HepG2 (cell line): ENCODE results near the gene NGB. TPM values are rescaled to one million over a fixed set of nuclear protein-coding genes. Genes with fewer than 3 reads are reported as not detected.

Experiments
- ATAC-seq: fragments of 200-7000 bp; cut with Tn5 transposase; 3 replicates; pipeline ENCODE4 v1.9.1; 2020; ENCODE audit warnings: mild to moderate bottlenecking, moderate library complexity
- BruUV-seq: library from RNA; stranded (reverse); fragments of 400-500 nt; replicated peaks from 2 replicates; lab custom pipeline; 2021; lab: Mats Ljungman, UMichigan
- CTCF ChIA-PET: fragments of 300-600 bp; formaldehyde crosslinking; extraction: SDS; loops from one replicate; lab custom pipeline; 2021; ENCODE audit warnings: low total read pairs, inconsistent platforms, low intra/inter-chr PET ratio; lab: Yijun Ruan, JAX
- POLR2A ChIA-PET: fragments of 350-600 bp; sonication (Branson Sonifier 250); formaldehyde crosslinking; loops from one replicate; lab custom pipeline; 2020; ENCODE audit warnings: antibody characterized with exemption, inconsistent platforms; lab: Yijun Ruan, JAX
- DNase-seq: peaks from one replicate; pipeline ENCODE4 v3.0.0-alpha.2; 2015; ENCODE audit warnings: low spot score
- FAIRE-seq: peaks from 3 replicates; lab custom pipeline; 2011; peaks lifted over from hg19 to GRCh38; lab: Jason Lieb, UNC
- H2AFZ ChIP-seq: one replicate; pipeline ENCODE4 v1.6.1; 2011; ENCODE audit warnings: low read length, inconsistent platforms
- H3K27ac ChIP-seq: fragments of 300-600 bp; 3 replicates; pipeline ENCODE4 v1.8.0; 2011; ENCODE audit warnings: mixed run types, mild to moderate bottlenecking, mixed read lengths, low read length, inconsistent platforms; ENCODE audit not compliant: insufficient read depth; ENCODE audit errors: extremely low read length
- H3K27me3 ChIP-seq, 2 experiments: fragments of 200-600 bp in 1 of 2; 2 replicates in 1 of 2; 3 replicates in 1 of 2; pipeline versions ENCODE4 v1.6.0 to v1.8.0; 2011; ENCODE audit warnings: low read length in 2 of 2, mild to moderate bottlenecking in 2 of 2, moderate library complexity in 2 of 2, inconsistent platforms in 1 of 2; ENCODE audit not compliant: insufficient read depth in 2 of 2, control insufficient read depth in 1 of 2
- H3K36me3 ChIP-seq, 2 experiments: fragments of 200-600 bp in 1 of 2; replicated peaks in 1 of 2; 2 replicates in 1 of 2; 3 replicates in 1 of 2; pipeline versions ENCODE4 v1.5.1 to v1.8.0; 2011; ENCODE audit warnings: low read length in 2 of 2, inconsistent platforms in 1 of 2; ENCODE audit not compliant: insufficient read depth in 2 of 2, control insufficient read depth in 1 of 2
- H3K4me1 ChIP-seq: 2 replicates; pipeline ENCODE4 v1.5.1; 2012; ENCODE audit warnings: low read length, inconsistent platforms; ENCODE audit not compliant: insufficient read depth
- H3K4me2 ChIP-seq: 2 replicates; pipeline ENCODE4 v1.6.0; 2011; ENCODE audit warnings: low read depth, low read length, inconsistent platforms
- H3K4me3 ChIP-seq, 3 experiments: fragments of 200-600 bp in 1 of 3; sonication (generic), shearing (Covaris generic) in 1 of 3; replicated peaks in 1 of 3; 2 replicates each; pipeline ENCODE4 v1.5.1; 2011 to 2016; ENCODE audit warnings: low read length in 3 of 3, inconsistent platforms in 2 of 3, low read depth in 2 of 3, mild to moderate bottlenecking in 2 of 3, control low read depth in 1 of 3, mixed read lengths in 1 of 3; ENCODE audit not compliant: insufficient read depth in 1 of 3
- H3K79me2 ChIP-seq: one replicate; pipeline ENCODE4 v1.6.1; 2011; ENCODE audit warnings: low read length, inconsistent platforms; ENCODE audit not compliant: insufficient read depth
- H3K9ac ChIP-seq: 2 replicates; pipeline ENCODE4 v1.6.0; 2011; ENCODE audit warnings: mild to moderate bottlenecking, low read depth, low read length, inconsistent platforms; ENCODE audit not compliant: insufficient read depth
- H3K9me3 ChIP-seq: 2 replicates; pipeline ENCODE4 v1.5.1; 2012; ENCODE audit warnings: mild to moderate bottlenecking, low read length
- H4K20me1 ChIP-seq: 2 replicates; pipeline ENCODE4 v1.6.0; 2011; ENCODE audit warnings: inconsistent platforms, mild to moderate bottlenecking, low read length, moderate library complexity; ENCODE audit not compliant: insufficient read depth
- ZNF354B ChIP-seq: sonication (generic); formaldehyde crosslinking; IDR thresholded peaks from 2 replicates; pipeline ENCODE4 v1.8.0; 2022; ENCODE audit warnings: mild to moderate bottlenecking, missing genetic modification reagents
- ZNF720 ChIP-seq: sonication (generic); formaldehyde crosslinking; IDR thresholded peaks from 2 replicates; pipeline ENCODE4 v1.4.0; 2020; ENCODE audit warnings: missing genetic modification reagents
- WGBS: methylation state at CpG from one replicate; pipeline ENCODE4 v1.1.6; 2017; ENCODE audit warnings: low lambda C conversion rate; 5-methylcytosine and 5-hydroxymethylcytosine counted together
- in situ Hi-C: cut with HindIII; loops from 2 replicates; pipeline ENCODE4 v1.10.0; 2017; ENCODE audit warnings: low pct_unique_long_range_greater_than_20kb; ENCODE audit not compliant: extremely low pct_ligation_motif_present
- intact Hi-C: fragments of 100-400 bp; cut with micrococcal nuclease; formaldehyde crosslinking; loops from one replicate; pipeline ENCODE4 v1.10.0; 2022; ENCODE audit not compliant: unreplicated experiment
- polyA plus RNA-seq, 8 experiments: library from polyadenylated mRNA; depleted of rRNA in 3 of 8; stranded (reverse) in 7 of 8; unstranded in 1 of 8; fragments of >200 nt; fragmentation: Illumina TruSeq in 4 of 8; extraction: Trizol in 4 of 8; gene quantifications; 2 replicates each; pipeline versions ENCODE4 v1.2.1 to v1.2.3, GENCODE V29; 2011 to 2016; ENCODE audit warnings: low read depth in 4 of 8, missing spikeins in 1 of 8, mixed read lengths in 1 of 8; ENCODE audit not compliant: insufficient read depth in 1 of 8
- total RNA-seq, 5 experiments: library from RNA; depleted of rRNA; stranded (reverse); fragments of >200 nt; fragmentation: Illumina TruSeq; extraction: Trizol; gene quantifications; 2 replicates each; pipeline ENCODE4 v1.2.3, GENCODE V29; 2016; ENCODE audit warnings: low read depth in 1 of 5
- TF ChIP-seq, protein P1 (sequence below): sonication (generic); formaldehyde crosslinking; IDR thresholded peaks from 2 replicates; pipeline ENCODE4 v1.5.0; 2020; ENCODE audit warnings: mild to moderate bottlenecking, missing genetic modification reagents

Gene NGB
- total and polyA plus RNA-seq, 2 of the 13 experiments (the other 11 are each of a cell fraction or from before 2014, with no cell fraction given): 0.04 TPM; not detected in 1

DNA sequence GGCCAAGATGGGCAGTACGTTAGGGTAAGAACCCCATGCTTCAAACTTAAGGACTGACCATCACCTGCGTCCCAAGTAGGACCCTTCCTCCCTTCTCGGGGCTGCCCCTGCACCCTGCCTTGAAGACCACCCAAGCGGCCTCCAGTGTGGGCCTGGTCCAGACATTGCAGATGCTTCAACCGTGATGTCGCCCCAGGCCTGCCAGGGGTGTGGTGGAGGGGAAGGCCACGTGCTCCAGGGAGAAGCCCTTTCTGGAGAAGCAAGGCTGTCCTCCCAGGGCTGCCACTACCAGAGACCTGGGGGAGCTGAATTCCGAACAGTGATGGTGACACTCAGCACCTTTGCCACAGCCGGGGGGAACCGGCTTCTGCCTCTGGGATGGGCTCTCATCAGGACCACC, 13.3 kb downstream of the NGB start:
- H3K79me2 ChIP-seq: no peaks in the 10 kb centered on the region
- ChIA-PET POLR2A (no interaction called here), CTCF (no interaction called here)
- no peaks in the 10 kb centered on the region for H3K9me3 ChIP-seq
- H2AFZ ChIP-seq: no peak overlapping the region
- no TSS peak for BruUV-seq
- H3K27ac ChIP-seq: no peak overlapping the region
- H3K4me2 ChIP-seq: no peak overlapping the region
- ATAC-seq: no peak
- H3K4me3 ChIP-seq: no peak overlapping the region
- peaks cover 8 to 19% of the 10 kb centered on the region in 2 experiments; a peak in 4 of 5 replicates for H3K27me3 ChIP-seq
- H4K20me1 ChIP-seq: no peaks in the 10 kb centered on the region
- no peak overlapping the region for H3K9ac ChIP-seq
- no peak for FAIRE-seq
- TF ChIP-seq ZNF720: no peak
- WGBS: 29% methylated on average over 6 of the region's 10 CpGs
- no peaks in the 10 kb centered on the region; the same call in 1 of the 2 replicates for H3K4me1 ChIP-seq
- intact Hi-C loops: no loop called here
- in situ Hi-C loops: no loop called here
- DNase-seq: no peak
- no peaks in the 10 kb centered on the region for H3K36me3 ChIP-seq

DNA sequence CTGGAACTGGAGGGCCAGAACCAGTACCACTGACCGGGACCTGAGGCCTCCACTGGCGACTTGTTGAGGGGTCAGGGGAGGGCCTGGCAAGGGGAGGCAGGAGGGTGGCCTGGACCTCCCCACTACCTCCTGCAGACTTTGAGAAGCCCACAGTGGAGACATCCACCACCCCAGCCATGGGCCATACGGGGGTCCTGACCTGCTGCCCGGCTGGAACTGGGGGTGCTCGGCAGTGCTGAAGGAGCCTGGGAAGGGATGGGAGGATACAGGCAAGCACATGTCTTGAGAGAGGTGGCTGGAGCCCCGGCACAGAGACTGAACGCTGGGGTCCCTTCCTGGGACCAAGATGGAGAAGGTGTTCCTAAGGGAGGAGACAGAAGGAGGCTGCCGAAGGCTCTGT, 14.3 kb downstream of the NGB start:
- no peak for ATAC-seq
- intact Hi-C loops (no loop called here), in situ Hi-C loops (no loop called here)
- WGBS: 14% methylated on average over 3 of the region's 8 CpGs
- no peak overlapping the region for H3K27ac ChIP-seq
- no peaks in the 10 kb centered on the region for H4K20me1 ChIP-seq
- no peaks in the 10 kb centered on the region; the same call in 1 of the 2 replicates for H3K4me1 ChIP-seq
- CTCF ChIA-PET: no interaction called here
- TF ChIP-seq, protein P1, sequence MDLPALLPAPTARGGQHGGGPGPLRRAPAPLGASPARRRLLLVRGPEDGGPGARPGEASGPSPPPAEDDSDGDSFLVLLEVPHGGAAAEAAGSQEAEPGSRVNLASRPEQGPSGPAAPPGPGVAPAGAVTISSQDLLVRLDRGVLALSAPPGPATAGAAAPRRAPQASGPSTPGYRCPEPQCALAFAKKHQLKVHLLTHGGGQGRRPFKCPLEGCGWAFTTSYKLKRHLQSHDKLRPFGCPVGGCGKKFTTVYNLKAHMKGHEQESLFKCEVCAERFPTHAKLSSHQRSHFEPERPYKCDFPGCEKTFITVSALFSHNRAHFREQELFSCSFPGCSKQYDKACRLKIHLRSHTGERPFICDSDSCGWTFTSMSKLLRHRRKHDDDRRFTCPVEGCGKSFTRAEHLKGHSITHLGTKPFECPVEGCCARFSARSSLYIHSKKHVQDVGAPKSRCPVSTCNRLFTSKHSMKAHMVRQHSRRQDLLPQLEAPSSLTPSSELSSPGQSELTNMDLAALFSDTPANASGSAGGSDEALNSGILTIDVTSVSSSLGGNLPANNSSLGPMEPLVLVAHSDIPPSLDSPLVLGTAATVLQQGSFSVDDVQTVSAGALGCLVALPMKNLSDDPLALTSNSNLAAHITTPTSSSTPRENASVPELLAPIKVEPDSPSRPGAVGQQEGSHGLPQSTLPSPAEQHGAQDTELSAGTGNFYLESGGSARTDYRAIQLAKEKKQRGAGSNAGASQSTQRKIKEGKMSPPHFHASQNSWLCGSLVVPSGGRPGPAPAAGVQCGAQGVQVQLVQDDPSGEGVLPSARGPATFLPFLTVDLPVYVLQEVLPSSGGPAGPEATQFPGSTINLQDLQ (CRISPR knock-in tag): no peak
- TF ChIP-seq ZNF354B (CRISPR knock-in tag): no peak
- no peak for DNase-seq
- H3K36me3 ChIP-seq: no peaks in the 10 kb centered on the region
- no peak overlapping the region for H2AFZ ChIP-seq
- H3K4me3 ChIP-seq: no peak overlapping the region
- no peaks in the 10 kb centered on the region for H3K9me3 ChIP-seq
- H3K9ac ChIP-seq: no peak overlapping the region
- FAIRE-seq: no peak
- peaks cover 7 to 16% of the 10 kb centered on the region in 2 experiments; a peak in 4 of 5 replicates for H3K27me3 ChIP-seq
- no TSS peak for BruUV-seq
- no peaks in the 10 kb centered on the region for H3K79me2 ChIP-seq
- H3K4me2 ChIP-seq: no peak overlapping the region
- POLR2A ChIA-PET: no interaction called here
